IMR-90 (cell line): ENCODE results near the gene TUSC2. TPM values are rescaled to one million over a fixed set of nuclear protein-coding genes. Genes with fewer than 3 reads are reported as not detected.

Experiments used
- ATAC-seq: fragments of 200-7000 bp; cut with Tn5 transposase; 2 replicates; pipeline ENCODE4 v1.9.1; 2020; ENCODE audit warnings: low read depth, mild to moderate bottlenecking, moderate library complexity
- BruUV-seq: library from RNA; stranded (reverse); fragments of 400-500 nt; replicated peaks from 2 replicates; lab custom pipeline; 2021; lab: Mats Ljungman, UMichigan
- CTCF ChIA-PET: fragments of 300-600 bp; formaldehyde crosslinking; extraction: SDS; loops from one replicate; lab custom pipeline; 2021; ENCODE audit warnings: antibody characterized with exemption; lab: Yijun Ruan, JAX
- POLR2A ChIA-PET: fragments of 300-600 bp; sonication (Branson Sonifier 250); formaldehyde crosslinking; loops from one replicate; lab custom pipeline; 2022; ENCODE audit warnings: antibody characterized with exemption; ENCODE audit not compliant: unreplicated experiment; lab: Charles Lee
- DNase-seq: peaks from one replicate; pipeline ENCODE4 v3.0.0; 2013
- H2AFZ ChIP-seq: replicated peaks from 2 replicates; pipeline ENCODE3; 2013; ENCODE audit warnings: low read length, mild to moderate bottlenecking; ENCODE audit not compliant: poor library complexity
- H2AK5ac ChIP-seq: 2 replicates; pipeline ENCODE4 v1.6.1; 2013; ENCODE audit warnings: low read depth, low read length, inconsistent platforms
- H2AK9ac ChIP-seq: replicated peaks from 2 replicates; pipeline ENCODE3; 2013; ENCODE audit warnings: mild to moderate bottlenecking, low read depth, low read length, moderate library complexity; ENCODE audit not compliant: poor library complexity
- H2BK120ac ChIP-seq: 2 replicates; pipeline ENCODE4 v1.6.1; 2013; ENCODE audit warnings: low read depth, low read length, inconsistent platforms
- H2BK15ac ChIP-seq: 3 replicates; pipeline ENCODE4 v1.6.1; 2013; ENCODE audit warnings: low read depth, low read length, inconsistent platforms
- H2BK20ac ChIP-seq: 2 replicates; pipeline ENCODE4 v1.6.1; 2013; ENCODE audit warnings: low read depth, mild to moderate bottlenecking, inconsistent platforms, low read length, moderate library complexity
- H2BK5ac ChIP-seq: 2 replicates; pipeline ENCODE4 v1.6.1; 2013; ENCODE audit warnings: mild to moderate bottlenecking, low read depth, low read length, inconsistent platforms; ENCODE audit not compliant: poor library complexity, severe bottlenecking
- H3K14ac ChIP-seq: replicated peaks from 2 replicates; pipeline ENCODE4 v1.6.1; 2013; ENCODE audit warnings: low read depth, low read length, inconsistent platforms
- H3K18ac ChIP-seq: 2 replicates; pipeline ENCODE4 v1.6.1; 2013; ENCODE audit warnings: low read depth, low read length, control low read depth
- H3K23ac ChIP-seq: 2 replicates; pipeline ENCODE4 v1.6.1; 2013; ENCODE audit warnings: low read depth, low read length, inconsistent platforms
- H3K27ac ChIP-seq: 2 replicates; pipeline ENCODE4 v1.5.1; 2013; ENCODE audit warnings: mild to moderate bottlenecking, control low read depth, low read length; ENCODE audit not compliant: insufficient read depth
- H3K27me3 ChIP-seq: 2 replicates; pipeline ENCODE4 v1.6.1; 2013; ENCODE audit warnings: low read length; ENCODE audit not compliant: control insufficient read depth, insufficient read depth
- H3K36me3 ChIP-seq: 2 replicates; pipeline ENCODE4 v1.6.1; 2013; ENCODE audit warnings: low read length, mixed read lengths; ENCODE audit not compliant: control insufficient read depth, insufficient read depth
- H3K4ac ChIP-seq: 2 replicates; pipeline ENCODE4 v1.6.1; 2013; ENCODE audit warnings: low read depth, low read length, inconsistent platforms
- H3K4me1 ChIP-seq: 2 replicates; pipeline ENCODE4 v1.6.1; 2013; ENCODE audit warnings: low read length, mixed read lengths; ENCODE audit not compliant: control insufficient read depth, insufficient read depth
- H3K4me2 ChIP-seq: 2 replicates; pipeline ENCODE4 v1.6.1; 2013; ENCODE audit warnings: low read depth, mild to moderate bottlenecking, control low read depth, low read length, moderate library complexity
- H3K4me3 ChIP-seq: 2 replicates; pipeline ENCODE4 v1.5.1; 2013; ENCODE audit warnings: low read depth, mild to moderate bottlenecking, control low read depth, low read length, moderate library complexity; ENCODE audit not compliant: insufficient read depth
- H3K56ac ChIP-seq: 2 replicates; pipeline ENCODE4 v1.6.1; 2013; ENCODE audit warnings: low read length, inconsistent platforms; ENCODE audit not compliant: insufficient read depth; ENCODE audit errors: extremely low read depth
- H3K79me1 ChIP-seq, 2 experiments: 2 replicates each; pipeline ENCODE4 v1.6.1; 2013; ENCODE audit warnings: low read length in 2 of 2, inconsistent platforms in 1 of 2, low read depth in 1 of 2
- H3K9ac ChIP-seq: 2 replicates; pipeline ENCODE4 v1.6.1; 2013; ENCODE audit warnings: low read depth, low read length, control low read depth
- H3K9me1 ChIP-seq: 2 replicates; pipeline ENCODE4 v1.6.1; 2013; ENCODE audit warnings: low read length, inconsistent platforms; ENCODE audit not compliant: insufficient read depth
- H3K9me3 ChIP-seq: 2 replicates; pipeline ENCODE4 v1.6.1; 2013; ENCODE audit warnings: low read length; ENCODE audit not compliant: control insufficient read depth, insufficient read depth
- H4K20me1 ChIP-seq: 2 replicates; pipeline ENCODE4 v1.6.1; 2013; ENCODE audit warnings: low read length, inconsistent platforms; ENCODE audit not compliant: insufficient read depth
- H4K5ac ChIP-seq: 2 replicates; pipeline ENCODE4 v1.6.1; 2013; ENCODE audit warnings: mild to moderate bottlenecking, low read depth, low read length, control low read depth
- H4K8ac ChIP-seq, 2 experiments: 2 replicates each; pipeline ENCODE4 v1.6.1; 2013; ENCODE audit warnings: low read depth in 2 of 2, low read length in 2 of 2, control low read depth in 1 of 2, inconsistent platforms in 1 of 2
- H4K91ac ChIP-seq: 2 replicates; pipeline ENCODE4 v1.6.1; 2013; ENCODE audit warnings: low read depth, low read length, inconsistent platforms; ENCODE audit not compliant: insufficient read depth
- BHLHE40 ChIP-seq: fragments of 150-350 bp; IDR thresholded peaks from 2 replicates; pipeline ENCODE4 v1.6.1; 2016; ENCODE audit warnings: mild to moderate bottlenecking, low read depth, low read length
- CEBPB ChIP-seq: IDR thresholded peaks from 2 replicates; pipeline ENCODE4 v1.6.1; 2012; ENCODE audit warnings: low read depth, low read length, improper control_type of control experiment
- CHD1 ChIP-seq: IDR thresholded peaks from 2 replicates; pipeline ENCODE4 v1.6.1; 2012; ENCODE audit warnings: low read depth, low read length, improper control_type of control experiment
- CTCF ChIP-seq: conservative IDR thresholded peaks from 2 replicates; pipeline ENCODE4 v1.5.1; 2012; ENCODE audit warnings: mild to moderate bottlenecking, low read depth, low read length, improper control_type of control experiment
- ELK1 ChIP-seq: fragments of 150-350 bp; IDR thresholded peaks from 2 replicates; pipeline ENCODE4 v1.6.1; 2016; ENCODE audit warnings: low read depth, mild to moderate bottlenecking, low read length, moderate library complexity, borderline replicate concordance
- FOS ChIP-seq: fragments of 150-350 bp; IDR thresholded peaks from 2 replicates; pipeline ENCODE4 v1.6.1; 2016; ENCODE audit warnings: low read depth, low read length
- MAFK ChIP-seq: IDR thresholded peaks from 2 replicates; pipeline ENCODE4 v1.6.1; 2012; ENCODE audit warnings: low read depth, low read length, improper control_type of control experiment
- MAZ ChIP-seq: IDR thresholded peaks from 2 replicates; pipeline ENCODE4 v1.6.1; 2012; ENCODE audit warnings: low read depth, mild to moderate bottlenecking, low read length, improper control_type of control experiment, moderate library complexity, borderline replicate concordance
- MXI1 ChIP-seq: IDR thresholded peaks from 2 replicates; pipeline ENCODE4 v1.6.1; 2012; ENCODE audit warnings: low read depth, mild to moderate bottlenecking, low read length, moderate library complexity, borderline replicate concordance
- NFE2L2 ChIP-seq: fragments of 150-350 bp; IDR thresholded peaks from 2 replicates; pipeline ENCODE4 v1.6.1; 2016; ENCODE audit warnings: low read depth, mild to moderate bottlenecking, low read length
- POLR2A ChIP-seq: IDR thresholded peaks from 2 replicates; pipeline ENCODE4 v1.6.1; 2012; ENCODE audit warnings: mild to moderate bottlenecking, low read depth, low read length
- RAD21 ChIP-seq: IDR thresholded peaks from 2 replicates; pipeline ENCODE4 v1.6.1; 2012; ENCODE audit warnings: low read length, improper control_type of control experiment
- RCOR1 ChIP-seq: IDR thresholded peaks from 2 replicates; pipeline ENCODE4 v1.6.1; 2012; ENCODE audit warnings: mild to moderate bottlenecking, low read length, improper control_type of control experiment; ENCODE audit not compliant: insufficient replicate concordance
- RFX5 ChIP-seq: IDR thresholded peaks from 2 replicates; pipeline ENCODE4 v1.8.0; 2012; ENCODE audit warnings: low read depth, mild to moderate bottlenecking, low read length, moderate library complexity
- SMC3 ChIP-seq: fragments of 150-350 bp; IDR thresholded peaks from 2 replicates; pipeline ENCODE4 v1.6.1; 2016; ENCODE audit warnings: low read depth, mild to moderate bottlenecking, antibody characterized with exemption, low read length, moderate library complexity
- USF2 ChIP-seq: fragments of 150-350 bp; IDR thresholded peaks from 2 replicates; pipeline ENCODE4 v1.6.1; 2017; ENCODE audit warnings: mild to moderate bottlenecking, antibody characterized with exemption, low read length, low read depth
- WGBS, 2 experiments: methylation state at CpG; one replicate each; pipeline versions ENCODE4 v1.1.5 to v1.1.7; 2013; ENCODE audit warnings: missing lambda C conversion rate in 2 of 2; ENCODE audit not compliant: insufficient read length in 1 of 2; ENCODE audit errors: extremely low coverage in 2 of 2; 5-methylcytosine and 5-hydroxymethylcytosine counted together
- dilution Hi-C: fragments of 300-500 bp; cut with HindIII; formaldehyde crosslinking; loops from one replicate; pipeline ENCODE4 v1.14.3; 2018; ENCODE audit warnings: low sequenced_read_pairs; ENCODE audit not compliant: unreplicated experiment
- in situ Hi-C: fragments of 300-500 bp; cut with MboI; formaldehyde crosslinking; loops from 3 replicates; pipeline ENCODE4 v1.14.3; 2019; ENCODE audit warnings: low sequenced_read_pairs, inconsistent platforms, mixed read lengths
- intact Hi-C: fragments of 100-400 bp; cut with micrococcal nuclease; formaldehyde crosslinking; loops from 2 replicates; pipeline ENCODE4 v1.10.0; 2022
- polyA plus RNA-seq, 3 experiments: library from polyadenylated mRNA; depleted of rRNA; stranded (reverse); fragments of >200 nt; gene quantifications; 2 replicates each; pipeline ENCODE4 v1.2.3, GENCODE V29; 2012; ENCODE audit warnings: low replicate concordance in 1 of 3
- total RNA-seq: library from RNA; depleted of rRNA; stranded (reverse); fragments of >200 nt; gene quantifications from 2 replicates; pipeline ENCODE4 v1.2.3, GENCODE V29; 2012

Gene TUSC2
- total and polyA plus RNA-seq, 2 of the 4 experiments (the other 2 are of a cell fraction) = 13.4 to 24.0 TPM

GRCh38 chr3:50326182-50326541 lies 1.9 kb downstream of the TUSC2 start:
- no peak overlapping the region for H2AK9ac ChIP-seq
- H3K27ac ChIP-seq = no peak overlapping the region
- H3K14ac ChIP-seq = no peak overlapping the region
- no peak overlapping the region for H2AK5ac ChIP-seq
- H2BK15ac ChIP-seq = no peak overlapping the region
- H3K9ac ChIP-seq = no peak overlapping the region
- H2BK20ac ChIP-seq = no peak overlapping the region
- in situ Hi-C loops (loop anchor here (25.0 kb wide), 3 partner anchors 1061 to 1836 kb away; partner anchors contain the start of genes ABHD14B, GPR62, MANF and PCBP4), dilution Hi-C loops (no loop called here), intact Hi-C loops (no loop called here)
- H2BK5ac ChIP-seq = no peak overlapping the region
- H3K4me3 ChIP-seq = no peak overlapping the region
- no peaks in the 10 kb centered on the region for H3K9me1 ChIP-seq
- ChIA-PET CTCF (no interaction called here), POLR2A (no interaction called here)
- H4K5ac ChIP-seq = no peak overlapping the region
- H3K4ac ChIP-seq = no peak overlapping the region
- no peak for TF ChIP-seq RAD21
- no peak for TF ChIP-seq NFE2L2
- TF ChIP-seq MXI1 = no peak
- no peak for TF ChIP-seq FOS
- TF ChIP-seq MAZ = no peak
- TF ChIP-seq SMC3 = no peak
- TF ChIP-seq CTCF = no peak
- TF ChIP-seq POLR2A = no peak
- TF ChIP-seq CHD1 = no peak
- TF ChIP-seq RCOR1 = no peak
- TF ChIP-seq MAFK = no peak
- TF ChIP-seq RFX5 = no peak
- TF ChIP-seq CEBPB = no peak
- TF ChIP-seq USF2 = no peak
- TF ChIP-seq ELK1 = no peak
- TF ChIP-seq BHLHE40 = no peak
- H2AFZ ChIP-seq = no peak overlapping the region
- ATAC-seq (no peak), DNase-seq (no peak)
- H4K8ac ChIP-seq = no peak overlapping the region
- no peak overlapping the region for H3K4me2 ChIP-seq
- no peak overlapping the region for H3K23ac ChIP-seq
- H2BK120ac ChIP-seq = no peak overlapping the region
- no peak overlapping the region for H3K56ac ChIP-seq
- H4K20me1 ChIP-seq = peaks cover 8% of the 10 kb centered on the region
- peaks cover 16% of the 10 kb centered on the region for H3K4me1 ChIP-seq
- H3K79me1 ChIP-seq = peaks cover 23 to 39% of the 10 kb centered on the region in 2 experiments; a peak in 3 of 4 replicates
- no TSS peak for BruUV-seq
- H3K27me3 ChIP-seq = no peaks in the 10 kb centered on the region
- H3K18ac ChIP-seq = no peak overlapping the region
- WGBS, 2 experiments = no CpG with 5 or more reads among the region's 8 CpGs
- H3K36me3 ChIP-seq = peaks cover 22% of the 10 kb centered on the region
- no peaks in the 10 kb centered on the region for H3K9me3 ChIP-seq
- H4K91ac ChIP-seq = no peak overlapping the region
